Measurements from ENCODE around the gene SVBP. TPM values are rescaled to one million over a fixed set of nuclear protein-coding genes. Genes with fewer than 3 reads are reported as not detected.

SVBP gene
- polyA plus RNA-seq, 3 donors, result 19.5 to 56.1 (median 54.3) TPM

- Mint-ChIP-seq H3K9me3 (no peaks in the 10 kb centered on the region), H3K4me1 (peaks cover 21% of the 10 kb centered on the region), H3K27ac (no peak overlapping the region), H3K27me3 (ENCODE audit: low read depth in 3 of 3) (peaks cover 0 to 2% (median 0%) of the 10 kb centered on the region in 3 donors), H3K36me3 (peaks cover 32 to 45% of the 10 kb centered on the region in 2 donors), H3K4me3 (no peak overlapping the region)
- Histone ChIP-seq H3K4me2 (replicated peaks; ENCODE audit: extremely low read depth, low read length, poor library complexity, severe bottlenecking) (no peak overlapping the region), H3K4me1 (ENCODE audit: control insufficient read depth in 1 of 2, insufficient read depth in 2 of 2, low read length in 2 of 2) (peaks cover 4 to 15% of the 10 kb centered on the region in 2 donors), H3K36me3 (replicated peaks in 1 of 2; ENCODE audit: control insufficient read depth in 1 of 2, insufficient read depth in 2 of 2, low read length in 2 of 2) (peaks cover 8 to 41% of the 10 kb centered on the region in 2 donors), H3K9ac (ENCODE audit: insufficient read depth, low read length, poor library complexity, severe bottlenecking) (no peak overlapping the region), H3K9me3 (replicated peaks in 1 of 2; ENCODE audit: control insufficient read depth in 1 of 2, insufficient read depth in 1 of 2, low read length in 2 of 2) (no peaks in the 10 kb centered on the region), H4K20me1 (ENCODE audit: insufficient read depth, low read length) (peaks cover 15% of the 10 kb centered on the region), H3K27me3 (ENCODE audit: control insufficient read depth in 2 of 2, insufficient read depth in 2 of 2, low read length in 2 of 2) (no peaks in the 10 kb centered on the region), H2AFZ (ENCODE audit: insufficient read depth, low read depth, low read length, poor library complexity, severe bottlenecking) (no peak overlapping the region), H3K4me3 (replicated peaks in 1 of 3; ENCODE audit: low read depth in 2 of 3, low read length in 3 of 3) (no peak overlapping the region), H3K79me2 (ENCODE audit: insufficient read depth, low read length) (peaks cover 19% of the 10 kb centered on the region), H3K27ac (ENCODE audit: low read depth in 1 of 2, low read length in 2 of 2) (no peak overlapping the region)
- DNase-seq, result no peak
- intact Hi-C loops (cut with micrococcal nuclease), result no loop called here
- no peak for TF ChIP-seq CTCF (IDR thresholded peaks at IDR 0.05)
- 93% methylated on average over 2 of the region's 4 CpGs for WGBS (ENCODE audit: insufficient coverage)
Observed at GRCh38 chr1:42824481-42825035, 7.4 kb upstream of the SVBP start.

- Histone ChIP-seq H3K79me2 (ENCODE audit: insufficient read depth, low read length) (peaks cover 34% of the 10 kb centered on the region), H3K4me2 (replicated peaks; ENCODE audit: extremely low read depth, low read length, poor library complexity, severe bottlenecking) (no peak overlapping the region), H2AFZ (ENCODE audit: insufficient read depth, low read depth, low read length, poor library complexity, severe bottlenecking) (no peak overlapping the region), H3K4me1 (ENCODE audit: control insufficient read depth in 1 of 2, insufficient read depth in 2 of 2, low read length in 2 of 2) (peaks cover 7 to 19% of the 10 kb centered on the region in 2 donors), H3K27me3 (ENCODE audit: control insufficient read depth in 2 of 2, insufficient read depth in 2 of 2, low read length in 2 of 2) (no peaks in the 10 kb centered on the region), H3K27ac (ENCODE audit: low read depth in 1 of 2, low read length in 2 of 2) (peak overlapping the region in 1 of 2 donors; percentile 1), H3K9me3 (replicated peaks in 1 of 2; ENCODE audit: control insufficient read depth in 1 of 2, insufficient read depth in 1 of 2, low read length in 2 of 2) (no peaks in the 10 kb centered on the region), H3K4me3 (replicated peaks in 1 of 3; ENCODE audit: low read depth in 2 of 3, low read length in 3 of 3) (no peak overlapping the region), H4K20me1 (ENCODE audit: insufficient read depth, low read length) (peaks cover 32% of the 10 kb centered on the region), H3K9ac (ENCODE audit: insufficient read depth, low read length, poor library complexity, severe bottlenecking) (no peak overlapping the region), H3K36me3 (replicated peaks in 1 of 2; ENCODE audit: control insufficient read depth in 1 of 2, insufficient read depth in 2 of 2, low read length in 2 of 2) (peaks cover 0 to 24% of the 10 kb centered on the region in 2 donors)
- no peak overlapping the region for H3K4me3 Mint-ChIP-seq
- H3K4me1 Mint-ChIP-seq, result peaks cover 32% of the 10 kb centered on the region
- WGBS (ENCODE audit: insufficient coverage), result no CpG with 5 or more reads among the region's 2 CpGs
- H3K36me3 Mint-ChIP-seq, result peaks cover 29 to 42% of the 10 kb centered on the region in 2 donors
- no peak for TF ChIP-seq CTCF (IDR thresholded peaks at IDR 0.05)
- no peaks in the 10 kb centered on the region for H3K27me3 Mint-ChIP-seq (ENCODE audit: low read depth in 3 of 3)
- intact Hi-C loops (cut with micrococcal nuclease), result no loop called here
- no peaks in the 10 kb centered on the region for H3K9me3 Mint-ChIP-seq
- DNase-seq, result no peak
- peak overlapping the region in 6 of 7 donors; percentile 18 to 62 (median 32) for H3K27ac Mint-ChIP-seq
Observed at GRCh38 chr1:42822800-42823392, 5.7 kb upstream of the SVBP start.

Measured in CD14-positive monocyte (primary cell).